Neural progenitor cell (in vitro differentiated cells): ENCODE results near the gene CFAP299. TPM values are rescaled to one million over a fixed set of nuclear protein-coding genes. Genes with fewer than 3 reads are reported as not detected.

ENCODE experiments used
- DNase-seq: peaks from one replicate; pipeline ENCODE4 v3.0.0-alpha.2; 2016; ENCODE audit warnings: low spot score
- H2AFZ ChIP-seq: fragments of 200-600 bp; sonication (generic); replicated peaks from 2 replicates; pipeline ENCODE4 v1.6.1; 2016; ENCODE audit warnings: antibody characterized with exemption
- H3F3A ChIP-seq: fragments of 200-600 bp; sonication (generic); 2 replicates; pipeline ENCODE4 v1.6.1; 2016; ENCODE audit warnings: antibody characterized with exemption, low read depth
- H3K27ac ChIP-seq: fragments of 200-600 bp; sonication (generic); 2 replicates; pipeline ENCODE4 v1.5.1; 2016; ENCODE audit warnings: mild to moderate bottlenecking
- H3K27me3 ChIP-seq: fragments of 200-600 bp; sonication (generic); 2 replicates; pipeline ENCODE4 v1.6.1; 2016; ENCODE audit warnings: mild to moderate bottlenecking, moderate library complexity
- H3K36me3 ChIP-seq: fragments of 200-600 bp; sonication (generic); 2 replicates; pipeline ENCODE4 v1.5.1; 2016
- H3K4me1 ChIP-seq: fragments of 200-600 bp; sonication (generic); 2 replicates; pipeline ENCODE4 v1.6.1; 2016; ENCODE audit warnings: mixed run types
- H3K4me2 ChIP-seq: fragments of 200-600 bp; sonication (generic); 2 replicates; pipeline ENCODE4 v1.6.1; 2016
- H3K4me3 ChIP-seq: fragments of 200-600 bp; sonication (generic); 2 replicates; pipeline ENCODE4 v1.5.1; 2016
- H3K79me2 ChIP-seq: fragments of 200-600 bp; sonication (generic); 2 replicates; pipeline ENCODE4 v1.6.1; 2016; ENCODE audit warnings: low read depth
- H3K9ac ChIP-seq: fragments of 200-600 bp; sonication (generic); 2 replicates; pipeline ENCODE4 v1.6.1; 2016
- H3K9me3 ChIP-seq: fragments of 200-600 bp; sonication (generic); 2 replicates; pipeline ENCODE4 v1.5.1; 2016; ENCODE audit warnings: low read depth
- H4K20me1 ChIP-seq: fragments of 200-600 bp; sonication (generic); 2 replicates; pipeline ENCODE4 v1.6.1; 2016; ENCODE audit warnings: low read depth
- H3K27ac Mint-ChIP-seq: 3 replicates; pipeline ENCODE4 v1.8.0; 2021; ENCODE audit warnings: mixed read lengths
- H3K27me3 Mint-ChIP-seq: 2 replicates; pipeline ENCODE4 v1.8.0; 2022; ENCODE audit warnings: low read depth, mild to moderate bottlenecking, inconsistent platforms, moderate library complexity, mixed read lengths; ENCODE audit not compliant: insufficient read depth
- H3K36me3 Mint-ChIP-seq: 3 replicates; pipeline ENCODE4 v1.8.0; 2021; ENCODE audit warnings: mixed read lengths
- H3K4me1 Mint-ChIP-seq: 3 replicates; pipeline ENCODE4 v1.8.0; 2021; ENCODE audit warnings: mixed read lengths
- H3K4me3 Mint-ChIP-seq: 3 replicates; pipeline ENCODE4 v1.8.0; 2021; ENCODE audit warnings: mild to moderate bottlenecking, moderate library complexity, mixed read lengths
- H3K9me3 Mint-ChIP-seq: 3 replicates; pipeline ENCODE4 v1.8.0; 2020; ENCODE audit warnings: mixed read lengths
- CTCF ChIP-seq: fragments of 200-600 bp; sonication (generic); IDR thresholded peaks from 2 replicates; pipeline ENCODE4 v1.5.1; 2017; ENCODE audit warnings: antibody characterized with exemption, mild to moderate bottlenecking
- EZH2 ChIP-seq: fragments of 200-600 bp; sonication (generic); IDR thresholded peaks from 2 replicates; pipeline ENCODE4 v1.6.1; 2017; ENCODE audit warnings: antibody characterized with exemption, mild to moderate bottlenecking, moderate library complexity
- EZH2phosphoT487 ChIP-seq: fragments of 200-600 bp; sonication (generic); IDR thresholded peaks from 2 replicates; pipeline ENCODE4 v1.6.1; 2017; ENCODE audit warnings: antibody characterized with exemption
- total RNA-seq: library from RNA; depleted of rRNA; stranded (reverse); fragments of >200 nt; gene quantifications from 2 replicates; pipeline ENCODE4 v1.2.3, GENCODE V29; 2015; ENCODE audit warnings: low replicate concordance

Gene CFAP299
- total RNA-seq, 1 donor from 2014 or later: not detected

GRCh38 chr4:80840396-80840795 lies 504.9 kb downstream of the CFAP299 start:
- TF ChIP-seq EZH2: no peak
- no peak for TF ChIP-seq CTCF
- no peak for TF ChIP-seq EZH2phosphoT487
- H3F3A ChIP-seq: no peaks in the 10 kb centered on the region
- no peak overlapping the region for H2AFZ ChIP-seq
- H3K4me1 ChIP-seq: no peaks in the 10 kb centered on the region
- no peak overlapping the region for H3K27ac ChIP-seq
- no peak overlapping the region for H3K9ac ChIP-seq
- no peaks in the 10 kb centered on the region for H3K27me3 ChIP-seq
- Mint-ChIP-seq H3K4me1 (no peaks in the 10 kb centered on the region), H3K27ac (no peak overlapping the region), H3K36me3 (no peaks in the 10 kb centered on the region), H3K4me3 (no peak overlapping the region), H3K27me3 (peaks cover 2% of the 10 kb centered on the region), H3K9me3 (peaks cover 2% of the 10 kb centered on the region)
- no peaks in the 10 kb centered on the region for H3K9me3 ChIP-seq
- H3K79me2 ChIP-seq: no peaks in the 10 kb centered on the region
- H3K36me3 ChIP-seq: no peaks in the 10 kb centered on the region
- H3K4me2 ChIP-seq: no peak overlapping the region
- H4K20me1 ChIP-seq: no peaks in the 10 kb centered on the region
- no peak overlapping the region for H3K4me3 ChIP-seq
- no peak for DNase-seq

GRCh38 chr4:80841587-80842281 lies 506.2 kb downstream of the CFAP299 start:
- H3K4me1 ChIP-seq: no peaks in the 10 kb centered on the region
- H3F3A ChIP-seq: no peaks in the 10 kb centered on the region
- peaks cover 2% of the 10 kb centered on the region for H3K9me3 Mint-ChIP-seq
- peaks cover 4% of the 10 kb centered on the region for H3K27me3 Mint-ChIP-seq
- no peaks in the 10 kb centered on the region for H3K4me1 Mint-ChIP-seq
- no peak for DNase-seq
- H2AFZ ChIP-seq: no peak overlapping the region
- no peak for TF ChIP-seq CTCF
- no peak for TF ChIP-seq EZH2
- no peak for TF ChIP-seq EZH2phosphoT487
- no peak overlapping the region for H3K4me3 ChIP-seq
- no peaks in the 10 kb centered on the region for H3K36me3 Mint-ChIP-seq
- no peaks in the 10 kb centered on the region for H3K79me2 ChIP-seq
- H3K36me3 ChIP-seq: no peaks in the 10 kb centered on the region
- no peak overlapping the region for H3K4me3 Mint-ChIP-seq
- no peak overlapping the region for H3K27ac ChIP-seq
- no peak overlapping the region for H3K9ac ChIP-seq
- H3K9me3 ChIP-seq: no peaks in the 10 kb centered on the region
- H4K20me1 ChIP-seq: no peaks in the 10 kb centered on the region
- no peak overlapping the region for H3K27ac Mint-ChIP-seq
- H3K4me2 ChIP-seq: no peak overlapping the region
- no peaks in the 10 kb centered on the region for H3K27me3 ChIP-seq

DNA sequence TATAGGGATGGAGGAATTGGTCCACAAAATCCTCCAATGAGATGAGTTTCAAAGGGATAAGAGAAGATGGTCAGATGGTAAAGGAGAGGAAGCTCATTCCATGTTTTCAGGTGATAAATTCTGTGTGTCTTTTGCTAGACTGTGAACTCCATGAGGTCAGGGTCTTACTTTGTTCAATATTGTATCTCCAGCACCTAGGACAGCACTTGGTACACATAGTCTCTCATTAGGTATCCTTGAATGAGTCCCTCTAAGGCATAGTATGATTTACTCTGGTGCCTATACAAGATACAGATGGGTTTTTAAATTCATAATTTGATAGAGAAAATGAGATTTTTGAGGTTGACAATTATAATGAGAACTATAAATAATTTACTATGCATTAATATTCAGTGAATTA lies 510.7 kb downstream of the CFAP299 start:
- Histone ChIP-seq H3F3A (no peaks in the 10 kb centered on the region), H3K27me3 (no peaks in the 10 kb centered on the region), H4K20me1 (no peaks in the 10 kb centered on the region), H3K4me3 (no peak overlapping the region), H3K9ac (no peak overlapping the region), H3K79me2 (no peaks in the 10 kb centered on the region), H3K36me3 (no peaks in the 10 kb centered on the region), H3K4me2 (no peak overlapping the region), H3K9me3 (no peaks in the 10 kb centered on the region), H2AFZ (no peak overlapping the region), H3K4me1 (no peaks in the 10 kb centered on the region), H3K27ac (no peak overlapping the region)
- no peak for DNase-seq
- Mint-ChIP-seq H3K27ac (no peak overlapping the region), H3K36me3 (no peaks in the 10 kb centered on the region), H3K4me1 (no peaks in the 10 kb centered on the region), H3K27me3 (peaks cover 4% of the 10 kb centered on the region), H3K4me3 (no peak overlapping the region), H3K9me3 (peaks cover 2% of the 10 kb centered on the region)
- TF ChIP-seq EZH2: no peak
- TF ChIP-seq EZH2phosphoT487: no peak
- no peak for TF ChIP-seq CTCF
